SK-N-SH (cell line): ENCODE measurements around the gene LMBR1. TPM values are rescaled to one million over a fixed set of nuclear protein-coding genes. Genes with fewer than 3 reads are reported as not detected.

ENCODE experiments used
- CHD2 ChIP-seq: fragments of 150-350 bp; IDR thresholded peaks from 2 replicates; pipeline ENCODE4 v1.6.1; 2018; ENCODE audit warnings: low read length; ENCODE audit not compliant: partially characterized antibody
- ELF1 ChIP-seq: IDR thresholded peaks from 2 replicates; pipeline ENCODE4 v1.4.0; 2012
- EP300 ChIP-seq, 2 experiments: IDR thresholded peaks; 2 replicates each; pipeline versions ENCODE4 v1.4.0 to v1.6.1; 2012; ENCODE audit warnings: borderline replicate concordance in 1 of 2, low read depth in 1 of 2, low read length in 1 of 2
- FOSL2 ChIP-seq: IDR thresholded peaks from 2 replicates; pipeline ENCODE4 v1.4.0; 2012; ENCODE audit warnings: low read depth, mild to moderate bottlenecking, moderate library complexity, borderline replicate concordance
- FOXJ3 ChIP-seq: sonication (generic); formaldehyde crosslinking; IDR thresholded peaks from 2 replicates; pipeline ENCODE4 v1.5.1; 2020; ENCODE audit warnings: mild to moderate bottlenecking, missing genetic modification reagents
- GABPA ChIP-seq: IDR thresholded peaks from 2 replicates; pipeline ENCODE4 v1.4.0; 2012; ENCODE audit warnings: low read depth, mild to moderate bottlenecking
- GATA2 ChIP-seq: sonication (generic); formaldehyde crosslinking; IDR thresholded peaks from 2 replicates; pipeline ENCODE4 v1.5.0; 2020; ENCODE audit warnings: mild to moderate bottlenecking, missing genetic modification reagents
- JUND ChIP-seq: IDR thresholded peaks from 2 replicates; pipeline ENCODE4 v1.4.0; 2012
- MEF2A ChIP-seq: IDR thresholded peaks from 2 replicates; pipeline ENCODE4 v1.4.0; 2012; ENCODE audit warnings: low read depth, borderline replicate concordance
- MXI1 ChIP-seq: IDR thresholded peaks from 2 replicates; pipeline ENCODE4 v1.6.1; 2012; ENCODE audit warnings: mild to moderate bottlenecking, low read depth, low read length, improper control_type of control experiment
- NFIC ChIP-seq: IDR thresholded peaks from 2 replicates; pipeline ENCODE4 v1.4.0; 2012; ENCODE audit warnings: borderline replicate concordance
- NRF1 ChIP-seq: IDR thresholded peaks from 2 replicates; pipeline ENCODE4 v1.6.1; 2012; ENCODE audit warnings: low read depth, mild to moderate bottlenecking, low read length
- POLR2AphosphoS5 ChIP-seq: IDR thresholded peaks from 2 replicates; pipeline ENCODE4 v1.6.1; 2012; ENCODE audit warnings: low read depth, low read length
- RAD21 ChIP-seq: IDR thresholded peaks from 2 replicates; pipeline ENCODE4 v1.6.1; 2012; ENCODE audit warnings: mild to moderate bottlenecking, low read length
- RCOR1 ChIP-seq: fragments of 150-350 bp; IDR thresholded peaks from 2 replicates; pipeline ENCODE4 v1.6.1; 2017; ENCODE audit warnings: antibody characterized with exemption, low read length
- RFX5 ChIP-seq: IDR thresholded peaks from 2 replicates; pipeline ENCODE4 v1.6.1; 2012; ENCODE audit warnings: mild to moderate bottlenecking, improper control_type of control experiment, low read length
- RXRA ChIP-seq: IDR thresholded peaks from 2 replicates; pipeline ENCODE4 v1.4.0; 2012; ENCODE audit warnings: low read depth, mild to moderate bottlenecking, borderline replicate concordance
- SIN3A ChIP-seq: IDR thresholded peaks from 2 replicates; pipeline ENCODE4 v1.6.1; 2012; ENCODE audit warnings: low read depth, mild to moderate bottlenecking, low read length, moderate library complexity, borderline replicate concordance
- SMC3 ChIP-seq: IDR thresholded peaks from 2 replicates; pipeline ENCODE4 v1.6.1; 2012; ENCODE audit warnings: low read depth, low read length, improper control_type of control experiment
- TAF1 ChIP-seq: IDR thresholded peaks from 2 replicates; pipeline ENCODE4 v1.6.1; 2012; ENCODE audit warnings: low read depth, mild to moderate bottlenecking, low read length, moderate library complexity, borderline replicate concordance
- TCF12 ChIP-seq: IDR thresholded peaks from 2 replicates; pipeline ENCODE4 v1.4.0; 2012
- TEAD4 ChIP-seq: IDR thresholded peaks from 2 replicates; pipeline ENCODE4 v1.4.0; 2012; ENCODE audit warnings: mild to moderate bottlenecking, borderline replicate concordance; ENCODE audit not compliant: insufficient read depth
- YY1 ChIP-seq: IDR thresholded peaks from 2 replicates; pipeline ENCODE4 v1.4.0; 2012; ENCODE audit warnings: low read depth, mild to moderate bottlenecking
- polyA plus RNA-seq, 3 experiments: library from polyadenylated mRNA; depleted of rRNA; stranded (reverse); fragments of >200 nt; gene quantifications; 2 replicates each; pipeline ENCODE4 v1.2.3, GENCODE V29; 2012
- TF ChIP-seq, protein P1 (sequence below): fragments of 150-350 bp; IDR thresholded peaks from 2 replicates; pipeline ENCODE4 v1.6.1; 2016; ENCODE audit warnings: mild to moderate bottlenecking, low read depth, low read length
- TF ChIP-seq, protein P2 (sequence below): IDR thresholded peaks from 2 replicates; pipeline ENCODE4 v1.4.0; 2012; ENCODE audit warnings: low read depth
- TF ChIP-seq, protein P3 (sequence below): fragments of 150-350 bp; IDR thresholded peaks from 2 replicates; pipeline ENCODE4 v1.6.1; 2017; ENCODE audit warnings: antibody characterized with exemption, low read length, low read depth, borderline replicate concordance
- TF ChIP-seq, protein P4 (sequence below): IDR thresholded peaks from 2 replicates; pipeline ENCODE4 v1.6.1; 2012; ENCODE audit warnings: mild to moderate bottlenecking, low read depth, low read length, moderate library complexity

LMBR1 gene
- polyA plus RNA-seq, 1 of the 3 experiments (the other 2 are of a cell fraction), result 24.6 TPM

DNA sequence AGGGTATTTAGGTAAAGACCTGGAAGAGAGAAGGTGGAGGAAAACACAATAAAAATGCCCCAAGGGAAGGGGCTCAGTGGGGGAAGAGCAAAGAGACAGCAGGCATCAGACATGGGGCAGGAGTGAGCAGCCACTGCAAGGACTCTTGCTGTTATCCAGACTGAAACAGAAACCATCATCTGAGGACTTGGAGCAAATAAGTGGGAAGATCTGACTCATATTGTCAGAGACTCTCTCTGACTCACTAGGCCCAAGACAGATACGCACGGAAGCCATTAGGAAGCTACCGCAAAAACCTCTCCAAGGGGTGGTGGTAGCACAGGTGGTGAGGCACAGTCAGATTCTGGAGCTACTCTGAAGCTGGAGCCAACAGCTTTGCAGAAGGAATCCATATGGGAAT lies 141.7 kb downstream of the LMBR1 start (continued):
- TF ChIP-seq RFX5 (no peak), MEF2A (no peak), CHD2 (no peak), RAD21 (no peak), GABPA (no peak), NRF1 (no peak), EP300 (IDR thresholded peaks at IDR 0.05; ENCODE audit: borderline replicate concordance in 1 of 2, low read depth in 1 of 2, low read length in 1 of 2) (0 out of 4 replicates have a peak, but pooled peaks of 1 of the 2 experiments have one; percentile 26), TAF1 (no peak), SIN3A (peak; percentile 65; the same call in 1 of the 2 replicates), GATA2 (CRISPR knock-in tag) (no peak), TEAD4 (0 out of 2 replicates have a peak, but pooled peaks have one; percentile 34), NFIC (peak; percentile 73), SMC3 (no peak), ELF1 (no peak), JUND (peak; percentile 89), RXRA (no peak; the same call in 1 of the 2 replicates), MXI1 (no peak), YY1 (peak; percentile 73; the same call in 1 of the 2 replicates), TCF12 (peak; percentile 93), RCOR1 (no peak), POLR2AphosphoS5 (peak; percentile 61; the same call in 1 of the 2 replicates), FOXJ3 (CRISPR knock-in tag) (no peak), FOSL2 (peak; percentile 98)
- TF ChIP-seq, protein P1, sequence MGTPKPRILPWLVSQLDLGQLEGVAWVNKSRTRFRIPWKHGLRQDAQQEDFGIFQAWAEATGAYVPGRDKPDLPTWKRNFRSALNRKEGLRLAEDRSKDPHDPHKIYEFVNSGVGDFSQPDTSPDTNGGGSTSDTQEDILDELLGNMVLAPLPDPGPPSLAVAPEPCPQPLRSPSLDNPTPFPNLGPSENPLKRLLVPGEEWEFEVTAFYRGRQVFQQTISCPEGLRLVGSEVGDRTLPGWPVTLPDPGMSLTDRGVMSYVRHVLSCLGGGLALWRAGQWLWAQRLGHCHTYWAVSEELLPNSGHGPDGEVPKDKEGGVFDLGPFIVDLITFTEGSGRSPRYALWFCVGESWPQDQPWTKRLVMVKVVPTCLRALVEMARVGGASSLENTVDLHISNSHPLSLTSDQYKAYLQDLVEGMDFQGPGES, result no peak
- TF ChIP-seq, protein P2, sequence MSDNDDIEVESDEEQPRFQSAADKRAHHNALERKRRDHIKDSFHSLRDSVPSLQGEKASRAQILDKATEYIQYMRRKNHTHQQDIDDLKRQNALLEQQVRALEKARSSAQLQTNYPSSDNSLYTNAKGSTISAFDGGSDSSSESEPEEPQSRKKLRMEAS, result peak; percentile 33; the same call in 1 of the 2 replicates
- TF ChIP-seq, protein P3, sequence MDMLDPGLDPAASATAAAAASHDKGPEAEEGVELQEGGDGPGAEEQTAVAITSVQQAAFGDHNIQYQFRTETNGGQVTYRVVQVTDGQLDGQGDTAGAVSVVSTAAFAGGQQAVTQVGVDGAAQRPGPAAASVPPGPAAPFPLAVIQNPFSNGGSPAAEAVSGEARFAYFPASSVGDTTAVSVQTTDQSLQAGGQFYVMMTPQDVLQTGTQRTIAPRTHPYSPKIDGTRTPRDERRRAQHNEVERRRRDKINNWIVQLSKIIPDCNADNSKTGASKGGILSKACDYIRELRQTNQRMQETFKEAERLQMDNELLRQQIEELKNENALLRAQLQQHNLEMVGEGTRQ, result no peak
- TF ChIP-seq, protein P4, sequence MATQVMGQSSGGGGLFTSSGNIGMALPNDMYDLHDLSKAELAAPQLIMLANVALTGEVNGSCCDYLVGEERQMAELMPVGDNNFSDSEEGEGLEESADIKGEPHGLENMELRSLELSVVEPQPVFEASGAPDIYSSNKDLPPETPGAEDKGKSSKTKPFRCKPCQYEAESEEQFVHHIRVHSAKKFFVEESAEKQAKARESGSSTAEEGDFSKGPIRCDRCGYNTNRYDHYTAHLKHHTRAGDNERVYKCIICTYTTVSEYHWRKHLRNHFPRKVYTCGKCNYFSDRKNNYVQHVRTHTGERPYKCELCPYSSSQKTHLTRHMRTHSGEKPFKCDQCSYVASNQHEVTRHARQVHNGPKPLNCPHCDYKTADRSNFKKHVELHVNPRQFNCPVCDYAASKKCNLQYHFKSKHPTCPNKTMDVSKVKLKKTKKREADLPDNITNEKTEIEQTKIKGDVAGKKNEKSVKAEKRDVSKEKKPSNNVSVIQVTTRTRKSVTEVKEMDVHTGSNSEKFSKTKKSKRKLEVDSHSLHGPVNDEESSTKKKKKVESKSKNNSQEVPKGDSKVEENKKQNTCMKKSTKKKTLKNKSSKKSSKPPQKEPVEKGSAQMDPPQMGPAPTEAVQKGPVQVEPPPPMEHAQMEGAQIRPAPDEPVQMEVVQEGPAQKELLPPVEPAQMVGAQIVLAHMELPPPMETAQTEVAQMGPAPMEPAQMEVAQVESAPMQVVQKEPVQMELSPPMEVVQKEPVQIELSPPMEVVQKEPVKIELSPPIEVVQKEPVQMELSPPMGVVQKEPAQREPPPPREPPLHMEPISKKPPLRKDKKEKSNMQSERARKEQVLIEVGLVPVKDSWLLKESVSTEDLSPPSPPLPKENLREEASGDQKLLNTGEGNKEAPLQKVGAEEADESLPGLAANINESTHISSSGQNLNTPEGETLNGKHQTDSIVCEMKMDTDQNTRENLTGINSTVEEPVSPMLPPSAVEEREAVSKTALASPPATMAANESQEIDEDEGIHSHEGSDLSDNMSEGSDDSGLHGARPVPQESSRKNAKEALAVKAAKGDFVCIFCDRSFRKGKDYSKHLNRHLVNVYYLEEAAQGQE, result 0 out of 2 replicates have a peak, but pooled peaks have one; percentile 55
